HCT116 (cell line): ENCODE data around the gene SPI1.

ENCODE experiments used
- EZH2phosphoT487 ChIP-seq: fragments of 200-600 bp; IDR thresholded peaks from 2 replicates; pipeline ENCODE4 v1.6.1; 2018; ENCODE audit warnings: antibody characterized with exemption, borderline replicate concordance
- POLR2AphosphoS5 ChIP-seq: IDR thresholded peaks from 2 replicates; pipeline ENCODE4 v1.6.1; 2011; ENCODE audit warnings: mild to moderate bottlenecking, low read depth, low read length, moderate library complexity
- ZNF274 ChIP-seq: fragments of 200-500 bp; sonication (Bioruptor generic); IDR thresholded peaks from 2 replicates; pipeline ENCODE4 v1.6.1; 2014; ENCODE audit warnings: mild to moderate bottlenecking, low read depth, low read length, inconsistent platforms
- TF ChIP-seq, protein P1 (sequence below), 3 experiments: fragments of 200-600 bp in 1 of 3; sonication (generic) in 1 of 3; IDR thresholded peaks in 2 of 3; conservative IDR thresholded peaks in 1 of 3; 2 replicates each; pipeline ENCODE4 v1.5.1; 2012 to 2017; ENCODE audit warnings: low read depth in 2 of 3, low read length in 2 of 3, antibody characterized with exemption in 1 of 3, borderline replicate concordance in 1 of 3, control low read depth in 1 of 3, mild to moderate bottlenecking in 1 of 3, mixed read lengths in 1 of 3, mixed run types in 1 of 3, moderate library complexity in 1 of 3; ENCODE audit not compliant: insufficient read depth in 1 of 3

GRCh38 chr11:47396049-47396320, 17.6 kb upstream of the SPI1 start:
- no peak for TF ChIP-seq ZNF274
- TF ChIP-seq, protein P1, sequence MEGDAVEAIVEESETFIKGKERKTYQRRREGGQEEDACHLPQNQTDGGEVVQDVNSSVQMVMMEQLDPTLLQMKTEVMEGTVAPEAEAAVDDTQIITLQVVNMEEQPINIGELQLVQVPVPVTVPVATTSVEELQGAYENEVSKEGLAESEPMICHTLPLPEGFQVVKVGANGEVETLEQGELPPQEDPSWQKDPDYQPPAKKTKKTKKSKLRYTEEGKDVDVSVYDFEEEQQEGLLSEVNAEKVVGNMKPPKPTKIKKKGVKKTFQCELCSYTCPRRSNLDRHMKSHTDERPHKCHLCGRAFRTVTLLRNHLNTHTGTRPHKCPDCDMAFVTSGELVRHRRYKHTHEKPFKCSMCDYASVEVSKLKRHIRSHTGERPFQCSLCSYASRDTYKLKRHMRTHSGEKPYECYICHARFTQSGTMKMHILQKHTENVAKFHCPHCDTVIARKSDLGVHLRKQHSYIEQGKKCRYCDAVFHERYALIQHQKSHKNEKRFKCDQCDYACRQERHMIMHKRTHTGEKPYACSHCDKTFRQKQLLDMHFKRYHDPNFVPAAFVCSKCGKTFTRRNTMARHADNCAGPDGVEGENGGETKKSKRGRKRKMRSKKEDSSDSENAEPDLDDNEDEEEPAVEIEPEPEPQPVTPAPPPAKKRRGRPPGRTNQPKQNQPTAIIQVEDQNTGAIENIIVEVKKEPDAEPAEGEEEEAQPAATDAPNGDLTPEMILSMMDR (IDR thresholded peaks at IDR 0.05 in 2 of 3, conservative IDR thresholded peaks at IDR 0.05 in 1 of 3; ENCODE audit: borderline replicate concordance in 1 of 3, insufficient read depth in 1 of 3, low read depth in 2 of 3, low read length in 2 of 3), result no peak
- no peak for TF ChIP-seq EZH2phosphoT487
- TF ChIP-seq POLR2AphosphoS5, result no peak
